H1 (cell line): ENCODE results near the gene SCRG1.

Source experiments
- CTCF ChIP-seq, 3 experiments: IDR thresholded peaks; 1 replicate in 2 of 3; 2 replicates in 1 of 3; pipeline versions ENCODE4 v1.5.1 to v1.6.1; 2011; ENCODE audit warnings: low read length in 3 of 3, mild to moderate bottlenecking in 3 of 3, inconsistent platforms in 2 of 3, low read depth in 1 of 3, moderate library complexity in 1 of 3; ENCODE audit not compliant: insufficient read depth in 1 of 3; ENCODE audit errors: control extremely low read depth in 1 of 3
- E2F6 ChIP-seq: IDR thresholded peaks from 2 replicates; pipeline ENCODE4 v1.6.1; 2012; ENCODE audit warnings: inconsistent platforms
- EP300 ChIP-seq, 2 experiments: IDR thresholded peaks; 1 replicate in 1 of 2; 2 replicates in 1 of 2; pipeline ENCODE4 v1.6.1; 2011 to 2012; ENCODE audit warnings: low read depth in 2 of 2, low read length in 2 of 2, mild to moderate bottlenecking in 2 of 2, borderline replicate concordance in 1 of 2, inconsistent platforms in 1 of 2, moderate library complexity in 1 of 2
- EZH2 ChIP-seq: fragments of 200-600 bp; sonication (generic); IDR thresholded peaks from 2 replicates; pipeline ENCODE4 v1.7.1; 2012; ENCODE audit warnings: low read depth, mild to moderate bottlenecking, moderate library complexity, low read length, inconsistent platforms; ENCODE audit not compliant: severe bottlenecking
- HDAC6 ChIP-seq: IDR thresholded peaks from one replicate; pipeline ENCODE4 v1.7.1; 2012; ENCODE audit warnings: low read depth, mild to moderate bottlenecking, inconsistent platforms, low read length, moderate library complexity
- POLR2A ChIP-seq, 2 experiments: IDR thresholded peaks; 1 replicate in 1 of 2; 2 replicates in 1 of 2; pipeline ENCODE4 v1.6.1; 2011; ENCODE audit warnings: low read depth in 2 of 2, low read length in 2 of 2, mild to moderate bottlenecking in 2 of 2; ENCODE audit errors: control extremely low read depth in 1 of 2
- POLR2AphosphoS5 ChIP-seq: IDR thresholded peaks from 2 replicates; pipeline ENCODE4 v1.6.1; 2011; ENCODE audit warnings: low read depth, low read length
- RAD21 ChIP-seq, 2 experiments: IDR thresholded peaks in 1 of 2; conservative IDR thresholded peaks in 1 of 2; 2 replicates each; pipeline ENCODE4 v1.6.1; 2011; ENCODE audit warnings: low read depth in 2 of 2, low read length in 2 of 2, improper control_type of control experiment in 1 of 2, inconsistent platforms in 1 of 2, mild to moderate bottlenecking in 1 of 2, moderate library complexity in 1 of 2
- RBBP5 ChIP-seq: IDR thresholded peaks from 2 replicates; pipeline ENCODE4 v1.7.1; 2012; ENCODE audit warnings: low read depth, mild to moderate bottlenecking, inconsistent platforms, low read length, moderate library complexity, borderline replicate concordance
- RFX5 ChIP-seq: IDR thresholded peaks from 2 replicates; pipeline ENCODE4 v1.6.1; 2011; ENCODE audit warnings: low read depth, low read length, improper control_type of control experiment, borderline replicate concordance
- SRF ChIP-seq: IDR thresholded peaks from 2 replicates; pipeline ENCODE4 v1.6.1; 2011; ENCODE audit warnings: mild to moderate bottlenecking, low read depth, low read length, moderate library complexity
- USF2 ChIP-seq: IDR thresholded peaks from 2 replicates; pipeline ENCODE4 v1.6.1; 2011; ENCODE audit warnings: low read length, improper control_type of control experiment

GRCh38 chr4:173397604-173398003, 1.3 kb downstream of the SCRG1 start:
- no peak for TF ChIP-seq RBBP5
- TF ChIP-seq EP300 (IDR thresholded peaks at IDR 0.05; ENCODE audit: borderline replicate concordance in 1 of 2, low read depth in 2 of 2, low read length in 2 of 2): no peak
- TF ChIP-seq POLR2A (IDR thresholded peaks at IDR 0.05; ENCODE audit: control extremely low read depth in 1 of 2, low read depth in 2 of 2, low read length in 2 of 2): no peak
- TF ChIP-seq CTCF (IDR thresholded peaks at IDR 0.05; ENCODE audit: control extremely low read depth in 1 of 3, insufficient read depth in 1 of 3, low read depth in 1 of 3, low read length in 3 of 3): no peak
- TF ChIP-seq E2F6: no peak
- TF ChIP-seq RAD21 (IDR thresholded peaks at IDR 0.05 in 1 of 2, conservative IDR thresholded peaks at IDR 0.05 in 1 of 2; ENCODE audit: low read depth in 2 of 2, low read length in 2 of 2): no peak
- TF ChIP-seq HDAC6: no peak
- no peak for TF ChIP-seq RFX5
- no peak for TF ChIP-seq USF2
- TF ChIP-seq POLR2AphosphoS5: no peak
- no peak for TF ChIP-seq SRF
- no peak for TF ChIP-seq EZH2
